ENCODE data around the gene ELANE. TPM values are rescaled to one million over a fixed set of nuclear protein-coding genes. Genes with fewer than 3 reads are reported as not detected.
"Not testable (repeated sequence)": the region's sequence is repeated elsewhere in the genome, so short reads cannot be mapped to it uniquely, and the experiment has no call there.

ELANE gene
- polyA plus RNA-seq, 1 experiment = not detected

GRCh38 chr19:875265-875879 is 23.3 kb downstream of the ELANE start:
- no peak overlapping the region for H3K4me3 ChIP-seq (ENCODE audit: low read depth, low read length)
- DNase-seq (ENCODE audit: low read depth, low spot score) = no peak
- H3K27ac ChIP-seq (ENCODE audit: low read depth, low read length) = no peak overlapping the region
- no peak for TF ChIP-seq CTCF (IDR thresholded peaks at IDR 0.05; ENCODE audit: low read depth, low read length)
- POLR2A ChIA-PET = no interaction called here
- no peaks in the 10 kb centered on the region for H3K27me3 ChIP-seq (ENCODE audit: control insufficient read depth, insufficient read depth, low read length)
- peaks cover 9% of the 10 kb centered on the region; the same call in 1 of the 2 replicates for H3K9me3 ChIP-seq (ENCODE audit: control insufficient read depth, insufficient read depth, low read length)
- CTCF ChIA-PET = no interaction called here

- Histone ChIP-seq H3K27me3 (ENCODE audit: control insufficient read depth, insufficient read depth, low read length) (no peaks in the 10 kb centered on the region), H3K9me3 (ENCODE audit: control insufficient read depth, insufficient read depth, low read length) (peaks cover 9% of the 10 kb centered on the region; the same call in 1 of the 2 replicates), H3K27ac (ENCODE audit: low read depth, low read length) (no peak overlapping the region), H3K4me3 (ENCODE audit: low read depth, low read length) (no peak overlapping the region)
- TF ChIP-seq CTCF (IDR thresholded peaks at IDR 0.05; ENCODE audit: low read depth, low read length) = no peak
- DNase-seq (ENCODE audit: low read depth, low spot score) = no peak
- ChIA-PET CTCF (no interaction called here), POLR2A (no interaction called here)
Observed at GRCh38 chr19:876089-876488, 24.0 kb downstream of the ELANE start.

GRCh38 chr19:876780-877314 is 24.7 kb downstream of the ELANE start:
- ChIA-PET CTCF (no interaction called here), POLR2A (interaction anchor here (0.7 kb wide), 1 partner anchor 33 kb away, joined by 3 read pairs; no protein-coding TSS in a partner anchor)
- Histone ChIP-seq H3K27me3 (ENCODE audit: control insufficient read depth, insufficient read depth, low read length) (no peaks in the 10 kb centered on the region), H3K27ac (ENCODE audit: low read depth, low read length) (no peak overlapping the region), H3K4me3 (ENCODE audit: low read depth, low read length) (no peak overlapping the region), H3K9me3 (ENCODE audit: control insufficient read depth, insufficient read depth, low read length) (peaks cover 16% of the 10 kb centered on the region; the same call in 1 of the 2 replicates)
- no peak for TF ChIP-seq CTCF (IDR thresholded peaks at IDR 0.05; ENCODE audit: low read depth, low read length)
- DNase-seq (ENCODE audit: low read depth, low spot score) = no peak

GRCh38 chr19:877992-878660 is 26.0 kb downstream of the ELANE start:
- CTCF ChIA-PET = interaction anchor here (0.8 kb wide), 1 partner anchor 124 kb away, joined by 3 read pairs; no protein-coding TSS in a partner anchor
- H3K9me3 ChIP-seq (ENCODE audit: control insufficient read depth, insufficient read depth, low read length) = peaks cover 11% of the 10 kb centered on the region; the same call in 1 of the 2 replicates
- POLR2A ChIA-PET; DNase-seq (ENCODE audit: low read depth, low spot score); H3K27me3 ChIP-seq (ENCODE audit: control insufficient read depth, insufficient read depth, low read length); H3K4me3 ChIP-seq (ENCODE audit: low read depth, low read length); H3K27ac ChIP-seq (ENCODE audit: low read depth, low read length): not testable (repeated sequence)

- ChIA-PET POLR2A (interaction anchor here (0.6 to 0.9 kb wide), 7 partner anchors 11 to 328 kb away, joined by 3 to 6 read pairs (median 3); partner anchors contain the start of gene RNU6-9), CTCF (interaction anchor here (0.8 kb wide), 1 partner anchor 124 kb away, joined by 3 read pairs; no protein-coding TSS in a partner anchor)
- H3K27ac ChIP-seq (ENCODE audit: low read depth, low read length); H3K27me3 ChIP-seq (ENCODE audit: control insufficient read depth, insufficient read depth, low read length); H3K4me3 ChIP-seq (ENCODE audit: low read depth, low read length); DNase-seq (ENCODE audit: low read depth, low spot score): not testable (repeated sequence)
- H3K9me3 ChIP-seq (ENCODE audit: control insufficient read depth, insufficient read depth, low read length) = peaks cover 11% of the 10 kb centered on the region; the same call in 1 of the 2 replicates
Observed at GRCh38 chr19:878751-879561, 26.9 kb downstream of the ELANE start.
